HepG2 (cell line): ENCODE results near the gene RNF40. TPM values are rescaled to one million over a fixed set of nuclear protein-coding genes. Genes with fewer than 3 reads are reported as not detected.
A peak's percentile ranks its signal among the peaks of the same experiment; 100 is the strongest.

Source experiments
- ATF7 ChIP-seq, 2 experiments: fragments of 450-650 bp in 1 of 2; sonication (generic) in 1 of 2; formaldehyde crosslinking in 1 of 2; IDR thresholded peaks; 2 replicates each; pipeline versions ENCODE4 v1.4.0 to v1.6.1; 2016 to 2020; ENCODE audit warnings: antibody characterized with exemption in 1 of 2, mild to moderate bottlenecking in 1 of 2, missing genetic modification reagents in 1 of 2
- CREM ChIP-seq, 2 experiments: sonication (generic) in 1 of 2; formaldehyde crosslinking in 1 of 2; IDR thresholded peaks; 2 replicates each; pipeline versions ENCODE4 v1.4.0 to v1.6.1; 2016 to 2020; ENCODE audit warnings: antibody characterized with exemption in 1 of 2, mild to moderate bottlenecking in 1 of 2, missing genetic modification reagents in 1 of 2
- HNRNPL ChIP-seq: fragments of 200-400 bp; formaldehyde crosslinking; IDR thresholded peaks from 2 replicates; pipeline ENCODE4 v1.6.1; 2017; ENCODE audit warnings: mild to moderate bottlenecking, low read depth, low read length
- KAT7 ChIP-seq: IDR thresholded peaks from 2 replicates; pipeline ENCODE4 v1.6.1; 2018; ENCODE audit warnings: borderline replicate concordance, missing compliant biosample characterization
- MLLT10 ChIP-seq: sonication (generic); formaldehyde crosslinking; IDR thresholded peaks from 2 replicates; pipeline ENCODE4 v1.4.0; 2020; ENCODE audit warnings: missing genetic modification reagents
- SNRNP70 ChIP-seq: fragments of 200-400 bp; formaldehyde crosslinking; IDR thresholded peaks from 2 replicates; pipeline ENCODE4 v1.6.1; 2017; ENCODE audit warnings: mild to moderate bottlenecking, low read depth, low read length, moderate library complexity
- ZBTB42 ChIP-seq: sonication (generic); formaldehyde crosslinking; IDR thresholded peaks from 2 replicates; pipeline ENCODE4 v1.5.0; 2020; ENCODE audit warnings: mild to moderate bottlenecking, missing genetic modification reagents
- ZMAT3 ChIP-seq: sonication (generic); formaldehyde crosslinking; conservative IDR thresholded peaks from 2 replicates; pipeline ENCODE4 v1.7.0; 2021; ENCODE audit warnings: missing genetic modification reagents
- ZNF772 ChIP-seq: sonication (generic); formaldehyde crosslinking; IDR thresholded peaks from 2 replicates; pipeline ENCODE4 v1.5.0; 2020; ENCODE audit warnings: mild to moderate bottlenecking, missing genetic modification reagents
- ZNF792 ChIP-seq: IDR thresholded peaks from 2 replicates; pipeline ENCODE4 v1.6.1; 2016
- polyA plus RNA-seq, 8 experiments: library from polyadenylated mRNA; depleted of rRNA in 3 of 8; stranded (reverse) in 7 of 8; unstranded in 1 of 8; fragments of >200 nt; fragmentation: Illumina TruSeq in 4 of 8; extraction: Trizol in 4 of 8; gene quantifications; 2 replicates each; pipeline versions ENCODE4 v1.2.1 to v1.2.3, GENCODE V29; 2011 to 2016; ENCODE audit warnings: low read depth in 4 of 8, missing spikeins in 1 of 8, mixed read lengths in 1 of 8; ENCODE audit not compliant: insufficient read depth in 1 of 8
- total RNA-seq, 5 experiments: library from RNA; depleted of rRNA; stranded (reverse); fragments of >200 nt; fragmentation: Illumina TruSeq; extraction: Trizol; gene quantifications; 2 replicates each; pipeline ENCODE4 v1.2.3, GENCODE V29; 2016; ENCODE audit warnings: low read depth in 1 of 5
- TF ChIP-seq, protein P1 (sequence below), 2 experiments: IDR thresholded peaks; 2 replicates each; pipeline ENCODE4 v1.6.1; 2011 to 2012; ENCODE audit warnings: low read length in 2 of 2, borderline replicate concordance in 1 of 2, low read depth in 1 of 2, mild to moderate bottlenecking in 1 of 2, moderate library complexity in 1 of 2
- TF ChIP-seq, protein P2 (sequence below): sonication (generic); formaldehyde crosslinking; IDR thresholded peaks from 2 replicates; pipeline ENCODE4 v1.5.1; 2020; ENCODE audit warnings: mild to moderate bottlenecking, missing genetic modification reagents, borderline replicate concordance
- TF ChIP-seq, protein P3 (sequence below): sonication (generic); formaldehyde crosslinking; IDR thresholded peaks from 2 replicates; pipeline ENCODE4 v1.4.0; 2020; ENCODE audit warnings: mild to moderate bottlenecking, low read depth, missing genetic modification reagents
- TF ChIP-seq, protein P4 (sequence below): sonication (generic); formaldehyde crosslinking; IDR thresholded peaks from 2 replicates; pipeline ENCODE4 v1.5.0; 2020; ENCODE audit warnings: mild to moderate bottlenecking, missing genetic modification reagents, moderate library complexity

The RNF40 gene
- total and polyA plus RNA-seq, 2 of the 13 experiments (the other 11 are each of a cell fraction or from before 2014, with no cell fraction given) = 84.0 to 85.6 TPM

DNA sequence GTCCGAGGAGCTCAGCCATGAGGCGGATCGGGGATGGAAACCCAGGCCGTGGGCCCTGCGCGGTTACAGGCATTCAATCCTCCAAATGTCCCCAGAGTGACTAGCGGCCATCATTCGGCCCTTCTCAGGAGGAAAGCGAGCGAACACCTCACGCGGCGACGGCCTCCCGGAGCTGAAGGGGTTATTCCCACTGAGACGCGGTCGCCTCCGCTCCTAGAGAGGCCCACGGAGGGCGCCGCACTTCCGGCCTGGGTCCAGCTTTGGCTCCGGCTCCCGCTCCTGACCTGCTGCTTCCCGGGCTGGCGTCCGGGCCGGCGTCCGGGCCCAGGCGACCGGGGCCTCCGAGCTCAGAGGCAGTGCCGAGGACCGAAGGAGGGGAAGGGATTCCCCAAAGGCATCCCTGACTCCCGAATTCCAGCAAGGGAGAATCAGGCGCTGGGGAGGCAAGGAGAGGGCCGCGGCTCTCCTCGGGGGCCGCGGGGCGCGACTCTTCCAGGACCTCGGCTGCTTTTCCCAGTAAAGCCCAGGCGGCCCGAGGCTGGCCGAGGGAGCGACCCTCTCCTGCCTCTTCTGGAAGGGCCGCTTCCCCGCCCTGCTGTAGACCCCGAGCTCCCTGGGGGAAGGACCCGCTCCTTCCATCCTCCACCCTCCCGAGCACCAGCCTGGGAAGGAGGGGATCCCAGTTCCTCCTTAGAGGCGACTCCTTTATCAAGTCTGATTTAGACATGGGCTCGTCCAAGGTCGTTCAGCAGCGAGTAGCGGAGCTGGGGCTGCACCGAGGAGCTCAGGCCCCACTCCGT, 43.4 kb downstream of the RNF40 start (continued):
- TF ChIP-seq SNRNP70 = no peak
- peak; percentile 100 for TF ChIP-seq KAT7 (CRISPR knock-in tag)
- TF ChIP-seq ZNF792 = peak; percentile 95
- TF ChIP-seq CREM (IDR thresholded peaks at IDR 0.05) = peak; percentile 69
- no peak for TF ChIP-seq CREM (CRISPR knock-in tag; IDR thresholded peaks at IDR 0.05)
- TF ChIP-seq, protein P1, sequence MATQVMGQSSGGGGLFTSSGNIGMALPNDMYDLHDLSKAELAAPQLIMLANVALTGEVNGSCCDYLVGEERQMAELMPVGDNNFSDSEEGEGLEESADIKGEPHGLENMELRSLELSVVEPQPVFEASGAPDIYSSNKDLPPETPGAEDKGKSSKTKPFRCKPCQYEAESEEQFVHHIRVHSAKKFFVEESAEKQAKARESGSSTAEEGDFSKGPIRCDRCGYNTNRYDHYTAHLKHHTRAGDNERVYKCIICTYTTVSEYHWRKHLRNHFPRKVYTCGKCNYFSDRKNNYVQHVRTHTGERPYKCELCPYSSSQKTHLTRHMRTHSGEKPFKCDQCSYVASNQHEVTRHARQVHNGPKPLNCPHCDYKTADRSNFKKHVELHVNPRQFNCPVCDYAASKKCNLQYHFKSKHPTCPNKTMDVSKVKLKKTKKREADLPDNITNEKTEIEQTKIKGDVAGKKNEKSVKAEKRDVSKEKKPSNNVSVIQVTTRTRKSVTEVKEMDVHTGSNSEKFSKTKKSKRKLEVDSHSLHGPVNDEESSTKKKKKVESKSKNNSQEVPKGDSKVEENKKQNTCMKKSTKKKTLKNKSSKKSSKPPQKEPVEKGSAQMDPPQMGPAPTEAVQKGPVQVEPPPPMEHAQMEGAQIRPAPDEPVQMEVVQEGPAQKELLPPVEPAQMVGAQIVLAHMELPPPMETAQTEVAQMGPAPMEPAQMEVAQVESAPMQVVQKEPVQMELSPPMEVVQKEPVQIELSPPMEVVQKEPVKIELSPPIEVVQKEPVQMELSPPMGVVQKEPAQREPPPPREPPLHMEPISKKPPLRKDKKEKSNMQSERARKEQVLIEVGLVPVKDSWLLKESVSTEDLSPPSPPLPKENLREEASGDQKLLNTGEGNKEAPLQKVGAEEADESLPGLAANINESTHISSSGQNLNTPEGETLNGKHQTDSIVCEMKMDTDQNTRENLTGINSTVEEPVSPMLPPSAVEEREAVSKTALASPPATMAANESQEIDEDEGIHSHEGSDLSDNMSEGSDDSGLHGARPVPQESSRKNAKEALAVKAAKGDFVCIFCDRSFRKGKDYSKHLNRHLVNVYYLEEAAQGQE (IDR thresholded peaks at IDR 0.05; ENCODE audit: borderline replicate concordance in 1 of 2, low read depth in 1 of 2, low read length in 2 of 2) = peak in 1 of 2 experiments; percentile 83; a peak in 2 of 4 replicates
- TF ChIP-seq, protein P2, sequence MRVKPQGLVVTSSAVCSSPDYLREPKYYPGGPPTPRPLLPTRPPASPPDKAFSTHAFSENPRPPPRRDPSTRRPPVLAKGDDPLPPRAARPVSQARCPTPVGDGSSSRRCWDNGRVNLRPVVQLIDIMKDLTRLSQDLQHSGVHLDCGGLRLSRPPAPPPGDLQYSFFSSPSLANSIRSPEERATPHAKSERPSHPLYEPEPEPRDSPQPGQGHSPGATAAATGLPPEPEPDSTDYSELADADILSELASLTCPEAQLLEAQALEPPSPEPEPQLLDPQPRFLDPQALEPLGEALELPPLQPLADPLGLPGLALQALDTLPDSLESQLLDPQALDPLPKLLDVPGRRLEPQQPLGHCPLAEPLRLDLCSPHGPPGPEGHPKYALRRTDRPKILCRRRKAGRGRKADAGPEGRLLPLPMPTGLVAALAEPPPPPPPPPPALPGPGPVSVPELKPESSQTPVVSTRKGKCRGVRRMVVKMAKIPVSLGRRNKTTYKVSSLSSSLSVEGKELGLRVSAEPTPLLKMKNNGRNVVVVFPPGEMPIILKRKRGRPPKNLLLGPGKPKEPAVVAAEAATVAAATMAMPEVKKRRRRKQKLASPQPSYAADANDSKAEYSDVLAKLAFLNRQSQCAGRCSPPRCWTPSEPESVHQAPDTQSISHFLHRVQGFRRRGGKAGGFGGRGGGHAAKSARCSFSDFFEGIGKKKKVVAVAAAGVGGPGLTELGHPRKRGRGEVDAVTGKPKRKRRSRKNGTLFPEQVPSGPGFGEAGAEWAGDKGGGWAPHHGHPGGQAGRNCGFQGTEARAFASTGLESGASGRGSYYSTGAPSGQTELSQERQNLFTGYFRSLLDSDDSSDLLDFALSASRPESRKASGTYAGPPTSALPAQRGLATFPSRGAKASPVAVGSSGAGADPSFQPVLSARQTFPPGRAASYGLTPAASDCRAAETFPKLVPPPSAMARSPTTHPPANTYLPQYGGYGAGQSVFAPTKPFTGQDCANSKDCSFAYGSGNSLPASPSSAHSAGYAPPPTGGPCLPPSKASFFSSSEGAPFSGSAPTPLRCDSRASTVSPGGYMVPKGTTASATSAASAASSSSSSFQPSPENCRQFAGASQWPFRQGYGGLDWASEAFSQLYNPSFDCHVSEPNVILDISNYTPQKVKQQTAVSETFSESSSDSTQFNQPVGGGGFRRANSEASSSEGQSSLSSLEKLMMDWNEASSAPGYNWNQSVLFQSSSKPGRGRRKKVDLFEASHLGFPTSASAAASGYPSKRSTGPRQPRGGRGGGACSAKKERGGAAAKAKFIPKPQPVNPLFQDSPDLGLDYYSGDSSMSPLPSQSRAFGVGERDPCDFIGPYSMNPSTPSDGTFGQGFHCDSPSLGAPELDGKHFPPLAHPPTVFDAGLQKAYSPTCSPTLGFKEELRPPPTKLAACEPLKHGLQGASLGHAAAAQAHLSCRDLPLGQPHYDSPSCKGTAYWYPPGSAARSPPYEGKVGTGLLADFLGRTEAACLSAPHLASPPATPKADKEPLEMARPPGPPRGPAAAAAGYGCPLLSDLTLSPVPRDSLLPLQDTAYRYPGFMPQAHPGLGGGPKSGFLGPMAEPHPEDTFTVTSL (CRISPR knock-in tag) = peak; percentile 52; the same call in 1 of the 2 replicates
- TF ChIP-seq ATF7 (IDR thresholded peaks at IDR 0.05) = no peak
- TF ChIP-seq ATF7 (CRISPR knock-in tag; IDR thresholded peaks at IDR 0.05) = peak; percentile 84
- TF ChIP-seq ZMAT3 (CRISPR knock-in tag) = peak; percentile 90; the same call in 1 of the 2 replicates
- TF ChIP-seq, protein P3, sequence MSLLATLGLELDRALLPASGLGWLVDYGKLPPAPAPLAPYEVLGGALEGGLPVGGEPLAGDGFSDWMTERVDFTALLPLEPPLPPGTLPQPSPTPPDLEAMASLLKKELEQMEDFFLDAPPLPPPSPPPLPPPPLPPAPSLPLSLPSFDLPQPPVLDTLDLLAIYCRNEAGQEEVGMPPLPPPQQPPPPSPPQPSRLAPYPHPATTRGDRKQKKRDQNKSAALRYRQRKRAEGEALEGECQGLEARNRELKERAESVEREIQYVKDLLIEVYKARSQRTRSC = no peak
- TF ChIP-seq ZNF772 (CRISPR knock-in tag) = peak; percentile 96
- TF ChIP-seq HNRNPL = no peak; the same call in 1 of the 2 replicates
- TF ChIP-seq MLLT10 (CRISPR knock-in tag) = no peak
- TF ChIP-seq ZBTB42 (CRISPR knock-in tag) = peak; percentile 88; the same call in 1 of the 2 replicates
- TF ChIP-seq, protein P4, sequence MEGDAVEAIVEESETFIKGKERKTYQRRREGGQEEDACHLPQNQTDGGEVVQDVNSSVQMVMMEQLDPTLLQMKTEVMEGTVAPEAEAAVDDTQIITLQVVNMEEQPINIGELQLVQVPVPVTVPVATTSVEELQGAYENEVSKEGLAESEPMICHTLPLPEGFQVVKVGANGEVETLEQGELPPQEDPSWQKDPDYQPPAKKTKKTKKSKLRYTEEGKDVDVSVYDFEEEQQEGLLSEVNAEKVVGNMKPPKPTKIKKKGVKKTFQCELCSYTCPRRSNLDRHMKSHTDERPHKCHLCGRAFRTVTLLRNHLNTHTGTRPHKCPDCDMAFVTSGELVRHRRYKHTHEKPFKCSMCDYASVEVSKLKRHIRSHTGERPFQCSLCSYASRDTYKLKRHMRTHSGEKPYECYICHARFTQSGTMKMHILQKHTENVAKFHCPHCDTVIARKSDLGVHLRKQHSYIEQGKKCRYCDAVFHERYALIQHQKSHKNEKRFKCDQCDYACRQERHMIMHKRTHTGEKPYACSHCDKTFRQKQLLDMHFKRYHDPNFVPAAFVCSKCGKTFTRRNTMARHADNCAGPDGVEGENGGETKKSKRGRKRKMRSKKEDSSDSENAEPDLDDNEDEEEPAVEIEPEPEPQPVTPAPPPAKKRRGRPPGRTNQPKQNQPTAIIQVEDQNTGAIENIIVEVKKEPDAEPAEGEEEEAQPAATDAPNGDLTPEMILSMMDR (CRISPR knock-in tag) = peak; percentile 65
